GM12891 (cell line): ENCODE results near the gene FKBP11.

Experiments
- PAX5 ChIP-seq: IDR thresholded peaks from 2 replicates; pipeline ENCODE4 v1.6.1; 2011; ENCODE audit warnings: low read length, moderate library complexity, mild to moderate bottlenecking; ENCODE audit not compliant: insufficient read depth, severe bottlenecking
- POLR2A ChIP-seq: IDR thresholded peaks from 2 replicates; pipeline ENCODE4 v1.6.1; 2011; ENCODE audit warnings: low read depth, low read length, control low read depth
- POLR2AphosphoS5 ChIP-seq: IDR thresholded peaks from 2 replicates; pipeline ENCODE4 v1.6.1; 2011; ENCODE audit warnings: low read depth, low read length, control low read depth
- POU2F2 ChIP-seq: IDR thresholded peaks from 2 replicates; pipeline ENCODE4 v1.6.1; 2011; ENCODE audit warnings: low read depth, mild to moderate bottlenecking, control low read depth, low read length, moderate library complexity
- SPI1 ChIP-seq: IDR thresholded peaks from 2 replicates; pipeline ENCODE4 v1.6.1; 2011; ENCODE audit warnings: low read depth, low read length, control low read depth
- TAF1 ChIP-seq: IDR thresholded peaks from 2 replicates; pipeline ENCODE4 v1.6.1; 2011; ENCODE audit warnings: low read depth, low read length, control low read depth

DNA sequence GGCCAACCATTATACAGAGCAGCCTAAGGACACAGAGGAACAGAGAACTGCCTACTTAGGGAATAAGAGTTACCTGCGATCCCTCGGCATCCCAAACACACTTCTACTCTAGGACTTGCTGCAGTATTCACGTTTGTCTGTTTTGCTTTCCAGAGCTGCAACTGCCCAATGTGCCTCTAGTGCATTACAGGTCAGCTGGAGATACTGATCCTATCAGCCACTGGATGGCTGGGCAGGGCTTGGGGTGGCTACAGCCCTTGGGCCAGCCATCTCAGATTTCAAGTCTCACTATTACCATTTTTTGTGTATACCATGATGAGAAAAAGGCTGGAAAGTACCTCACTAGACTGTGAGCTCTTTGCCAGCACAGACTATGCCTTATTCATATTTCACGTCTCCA, 27.4 kb upstream of the FKBP11 start:
- TF ChIP-seq SPI1 = no peak
- TF ChIP-seq POLR2AphosphoS5 = no peak
- no peak for TF ChIP-seq POLR2A
- TF ChIP-seq TAF1 = no peak
- TF ChIP-seq PAX5 = no peak
- TF ChIP-seq POU2F2 = no peak
